T47D (cell line): Measurements from ENCODE around the gene BEST2.

ENCODE experiments used
- DNase-seq, 2 experiments: peaks; one replicate each; pipeline versions ENCODE4 v3.0.0 to v3.0.0-alpha.2; 2011 to 2012; ENCODE audit warnings: low read depth in 1 of 2, low spot score in 1 of 2
- JUND ChIP-seq: IDR thresholded peaks from 2 replicates; pipeline ENCODE4 v1.6.1; 2012; ENCODE audit warnings: low read depth
- in situ Hi-C: cut with HindIII; loops from 2 replicates; pipeline ENCODE4 v1.10.0; 2016; ENCODE audit warnings: low sequenced_read_pairs, low pct_unique_long_range_greater_than_20kb

The BEST2 gene

DNA sequence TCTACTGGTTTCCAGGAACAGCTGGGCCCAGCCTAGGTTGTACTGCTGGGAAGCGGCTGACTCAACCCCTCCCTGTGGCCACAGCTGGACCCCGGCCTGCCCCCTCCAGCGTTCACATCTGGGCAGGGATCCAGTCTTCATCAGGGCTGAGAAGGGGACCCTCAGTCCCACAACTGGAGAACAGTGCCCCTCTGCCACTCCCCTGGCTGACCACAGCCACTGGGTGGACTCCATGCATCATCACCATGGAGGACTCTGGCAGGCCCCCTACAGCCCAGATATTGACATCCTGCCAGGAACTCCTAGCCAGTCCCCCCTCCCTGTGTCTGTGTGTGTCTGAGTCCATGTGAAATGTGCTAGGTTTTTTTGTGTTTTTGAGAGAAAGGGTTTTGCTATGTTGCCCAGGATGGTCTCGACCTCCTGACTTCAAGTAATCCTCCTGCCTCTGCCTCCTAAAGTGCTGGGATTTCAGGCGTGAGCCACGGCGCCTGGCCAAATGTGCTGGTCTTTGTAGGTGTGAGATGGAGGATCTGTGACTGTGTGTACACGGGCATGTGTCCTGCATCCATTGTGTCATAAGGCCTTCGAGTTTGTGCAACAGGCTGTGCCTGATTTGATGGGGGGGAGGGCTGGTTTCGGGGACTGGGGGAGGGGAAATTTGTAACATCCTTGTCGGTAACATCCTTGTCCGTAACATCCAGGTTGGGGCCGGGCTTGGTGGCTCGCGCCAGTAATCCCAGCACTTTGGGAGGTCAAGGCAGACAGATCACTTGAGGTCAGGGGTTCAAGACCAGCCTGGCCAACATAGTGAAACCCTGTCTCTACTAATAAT, 27.8 kb downstream of the BEST2 start:
- in situ Hi-C loops, result no loop called here
- no peak for TF ChIP-seq JUND
- DNase-seq, result peak in 1 of 2 experiments; percentile 30

DNA sequence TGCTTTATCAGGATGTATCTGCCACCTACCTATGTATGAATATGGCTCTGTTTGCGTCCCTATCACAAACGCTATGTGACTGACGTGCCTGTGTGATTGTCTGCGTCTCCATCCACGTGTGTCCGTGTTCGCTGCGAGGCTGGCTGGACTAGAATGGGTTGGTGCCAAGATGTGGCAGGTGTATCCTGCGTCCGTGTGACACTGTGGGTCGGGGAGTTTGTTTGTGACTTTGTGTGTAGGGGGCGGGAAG, 30.5 kb downstream of the BEST2 start:
- TF ChIP-seq JUND, result no peak
- in situ Hi-C loops, result no loop called here
- no peak for DNase-seq

DNA sequence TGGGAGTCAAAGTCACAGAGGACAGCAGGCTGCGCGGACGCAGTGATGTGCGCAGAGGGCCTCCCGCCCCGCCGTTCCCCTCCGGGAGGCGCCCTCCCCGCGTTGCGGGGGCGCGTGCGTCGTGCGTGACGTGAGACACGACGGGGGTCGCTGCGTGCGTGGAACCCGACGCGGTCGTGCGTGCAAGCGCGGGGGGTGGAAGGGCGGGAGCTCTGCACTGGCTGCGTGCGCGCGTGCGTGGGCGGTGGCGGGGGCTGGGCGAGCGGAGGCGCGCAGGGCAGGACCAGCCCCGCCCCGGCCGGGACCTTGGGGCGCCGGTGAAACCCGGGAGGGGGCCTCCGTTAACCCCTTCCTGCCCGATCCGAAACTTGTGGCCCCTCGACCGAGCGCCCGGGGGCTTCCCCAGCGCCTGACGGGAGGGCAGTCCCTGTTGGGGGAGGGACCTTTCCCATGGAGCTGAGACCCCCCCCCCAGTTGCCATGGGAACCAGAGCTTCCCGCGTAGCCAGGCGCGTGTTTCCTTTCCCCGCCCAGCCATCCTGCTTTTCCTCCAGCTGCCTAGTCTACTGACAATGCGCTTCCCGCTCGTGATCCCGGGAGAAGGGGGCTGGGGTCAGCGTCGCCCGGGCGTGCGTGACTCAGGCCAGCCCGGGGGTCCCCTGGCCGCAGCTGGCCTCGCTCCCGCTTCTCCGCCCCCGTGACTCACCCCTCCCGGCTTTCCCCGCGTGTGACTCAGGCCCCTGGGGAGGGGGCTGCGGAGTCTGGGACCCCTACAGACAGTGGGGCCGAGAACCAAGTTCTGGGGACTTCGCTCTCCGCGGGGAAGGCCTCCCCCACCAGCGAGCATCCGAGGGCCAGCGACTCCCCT, 31.1 kb downstream of the BEST2 start:
- in situ Hi-C loops, result no loop called here
- peak in 1 of 2 experiments; percentile 86 for DNase-seq
- TF ChIP-seq JUND, result no peak

GRCh38 chr19:12783291-12783848, 31.8 kb downstream of the BEST2 start:
- in situ Hi-C loops, result no loop called here
- DNase-seq, result no peak
- TF ChIP-seq JUND, result no peak

DNA sequence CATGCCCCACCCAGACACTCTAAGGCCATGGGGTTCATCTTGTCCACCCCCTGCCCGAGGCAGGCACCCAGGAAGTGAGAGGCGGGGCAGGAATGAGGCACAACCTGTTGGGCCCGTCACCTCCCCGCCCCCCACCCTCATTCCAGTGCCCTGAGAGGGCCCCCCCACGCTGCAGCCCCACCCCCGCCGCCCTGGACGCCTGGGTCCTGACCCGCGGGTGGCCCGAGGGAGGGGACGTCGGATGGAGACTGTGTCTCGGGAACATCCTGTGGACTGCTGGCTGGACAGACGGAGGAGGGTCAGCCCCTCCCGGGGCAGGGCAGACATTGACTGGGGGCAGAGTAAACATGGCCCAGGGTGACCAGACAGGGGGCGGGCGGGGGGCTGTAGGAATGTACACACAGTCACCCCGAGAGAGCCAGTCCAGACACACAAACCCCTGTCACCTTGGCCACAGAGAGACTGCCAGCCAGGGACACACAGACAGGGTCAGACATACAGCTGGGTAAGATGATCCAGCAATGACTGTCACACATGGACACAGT, 32.3 kb downstream of the BEST2 start:
- in situ Hi-C loops, result no loop called here
- peak in 1 of 2 experiments; percentile 82 for DNase-seq
- no peak for TF ChIP-seq JUND

DNA sequence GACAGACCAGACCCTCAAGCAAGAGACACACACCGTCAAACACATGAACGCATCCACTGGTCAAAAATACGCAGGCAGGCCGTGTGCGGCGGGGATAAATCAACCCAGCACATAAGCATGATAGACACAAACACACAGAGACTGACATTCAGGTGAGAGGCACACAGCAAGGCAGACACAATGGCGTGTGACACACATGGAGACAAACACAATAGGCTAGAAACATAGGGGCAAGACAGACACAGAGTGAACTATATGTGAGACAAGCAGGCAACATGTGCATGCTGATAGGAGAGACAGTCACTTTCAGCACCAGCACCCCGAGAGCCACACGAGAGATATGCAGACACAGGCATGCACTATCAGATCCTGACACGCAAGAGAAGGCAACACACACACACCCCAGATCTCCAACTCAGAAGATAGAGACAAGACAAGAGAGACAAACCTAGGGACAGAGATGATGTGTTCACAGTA, 32.8 kb downstream of the BEST2 start:
- in situ Hi-C loops, result no loop called here
- TF ChIP-seq JUND, result no peak
- no peak for DNase-seq

DNA sequence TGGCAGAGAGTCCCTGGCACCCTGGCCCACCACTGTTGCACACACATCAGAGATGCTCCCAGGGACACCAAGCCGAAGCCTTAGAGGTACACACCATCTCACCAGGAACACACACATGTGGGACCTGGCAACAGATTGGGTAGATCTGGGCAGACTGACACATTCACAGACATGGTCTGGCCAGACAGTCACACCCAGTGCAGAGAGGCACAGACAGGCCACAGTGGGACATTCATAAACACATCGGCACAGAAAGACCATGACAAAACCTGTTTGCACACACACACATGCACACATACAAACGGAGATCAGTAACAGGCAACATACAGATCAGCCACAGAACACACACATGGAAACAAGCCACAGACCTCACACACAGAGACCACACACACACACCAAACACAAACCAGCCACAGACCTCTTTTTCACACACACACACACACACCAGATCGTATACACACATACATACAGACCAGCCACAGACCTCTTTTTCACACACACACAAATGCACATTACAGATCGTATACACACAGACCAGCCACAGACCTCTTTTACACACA, 33.4 kb downstream of the BEST2 start:
- no peak for TF ChIP-seq JUND
- in situ Hi-C loops, result no loop called here
- no peak for DNase-seq

- no peak for DNase-seq
- in situ Hi-C loops, result no loop called here
- TF ChIP-seq JUND, result no peak
Measured at GRCh38 chr19:12785431-12786031, 33.9 kb downstream of the BEST2 start.

GRCh38 chr19:12786141-12786870, 34.7 kb downstream of the BEST2 start:
- no peak for TF ChIP-seq JUND
- in situ Hi-C loops, result no loop called here
- peak; percentile 66 to 84 for DNase-seq

- in situ Hi-C loops, result no loop called here
- no peak for TF ChIP-seq JUND
- no peak for DNase-seq
Measured at GRCh38 chr19:12786952-12787351, 35.4 kb downstream of the BEST2 start.

DNA sequence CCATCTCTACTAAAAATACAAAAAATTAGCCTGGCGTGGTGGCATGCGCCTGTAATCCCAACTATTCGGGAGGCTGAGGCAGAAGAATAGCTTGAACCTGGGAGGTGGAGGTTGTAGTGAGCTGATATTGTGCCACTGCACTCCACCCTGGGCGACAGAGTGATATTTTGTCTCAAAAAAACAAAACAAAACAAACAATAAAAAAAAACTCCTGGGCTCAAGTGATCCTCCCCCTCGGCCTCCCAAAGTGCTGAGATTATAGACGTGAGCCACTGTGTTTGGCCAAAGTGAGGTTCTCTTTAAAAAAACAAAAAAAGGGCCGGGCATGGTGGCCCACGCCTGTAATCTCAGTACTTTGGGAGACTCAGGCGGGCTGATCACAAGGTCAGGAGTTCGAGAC, 35.9 kb downstream of the BEST2 start:
- in situ Hi-C loops, result no loop called here
- no peak for TF ChIP-seq JUND
- DNase-seq, result no peak
